NCI-H1105 (cell line): ENCODE data around the gene MLXIP.

Source experiments
- DNase-seq: peaks from one replicate; lab custom pipeline; 2025; lab: John Stamatoyannopoulos, UW

The MLXIP gene

GRCh38 chr12:122187466-122187865, 108.9 kb downstream of the MLXIP start:
- DNase-seq = no peak

DNA sequence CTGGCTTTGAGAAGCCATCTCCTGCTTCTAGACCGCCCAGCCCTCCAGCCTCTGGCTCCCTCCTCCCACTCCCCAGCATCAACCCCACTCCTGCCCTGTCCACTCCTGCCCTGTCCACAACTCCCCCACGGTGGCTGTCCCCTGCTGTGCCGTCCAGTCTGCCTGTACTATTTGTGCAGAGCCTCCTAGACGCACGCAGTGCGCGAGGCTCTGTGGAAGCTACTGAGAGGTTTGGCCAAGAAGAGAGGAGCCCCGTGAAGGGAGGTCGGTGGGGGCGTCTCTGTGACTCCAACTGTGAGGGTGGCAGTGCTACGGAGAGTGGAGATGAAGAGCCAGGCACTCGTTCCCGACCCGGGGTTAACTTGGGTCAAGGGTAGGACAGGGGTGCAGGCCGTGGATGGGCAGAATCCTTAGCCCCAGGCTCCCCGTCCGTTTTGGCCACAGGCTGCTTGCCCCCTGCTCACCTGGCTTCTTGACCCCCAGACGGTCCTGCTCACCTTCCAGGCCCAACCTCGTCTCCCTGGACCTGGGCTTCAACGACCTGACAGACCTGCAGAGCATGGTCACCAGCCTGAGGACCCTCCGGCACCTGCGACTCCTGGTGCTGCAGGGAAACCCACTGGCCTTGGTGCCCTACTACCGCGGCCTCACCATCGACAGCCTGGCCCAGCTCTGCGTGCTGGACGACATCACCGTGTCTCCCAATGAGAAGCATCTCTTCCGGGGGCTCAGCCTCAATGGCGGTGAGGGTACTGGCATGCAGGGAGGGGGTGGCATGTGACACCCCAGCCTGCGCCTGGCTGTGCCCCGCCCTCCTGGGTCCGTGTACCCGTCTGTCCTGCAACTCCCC, 111.3 kb downstream of the MLXIP start:
- DNase-seq = no peak

GRCh38 chr12:122190842-122191668, 112.5 kb downstream of the MLXIP start:
- DNase-seq = no peak

GRCh38 chr12:122192441-122192840, 113.9 kb downstream of the MLXIP start:
- DNase-seq = no peak

DNA sequence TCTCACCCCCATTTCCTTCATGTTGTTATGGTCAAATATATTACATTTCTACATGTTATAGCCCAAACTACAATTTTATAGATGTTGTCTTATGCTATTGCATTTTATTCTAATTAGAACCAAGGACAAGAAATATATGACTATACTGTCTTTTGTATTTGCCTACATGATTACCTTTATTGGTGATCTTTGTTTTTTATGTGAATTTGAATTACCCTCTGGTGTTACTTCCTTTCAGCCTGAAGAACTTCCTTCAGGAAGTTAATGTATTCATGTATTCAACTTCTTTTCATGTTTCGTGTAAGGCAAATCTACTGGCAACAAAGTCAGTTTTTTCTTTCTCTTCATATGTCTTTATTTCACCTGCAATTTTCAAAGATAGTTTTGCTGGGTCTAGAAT, 116.2 kb downstream of the MLXIP start:
- DNase-seq = no peak

DNA sequence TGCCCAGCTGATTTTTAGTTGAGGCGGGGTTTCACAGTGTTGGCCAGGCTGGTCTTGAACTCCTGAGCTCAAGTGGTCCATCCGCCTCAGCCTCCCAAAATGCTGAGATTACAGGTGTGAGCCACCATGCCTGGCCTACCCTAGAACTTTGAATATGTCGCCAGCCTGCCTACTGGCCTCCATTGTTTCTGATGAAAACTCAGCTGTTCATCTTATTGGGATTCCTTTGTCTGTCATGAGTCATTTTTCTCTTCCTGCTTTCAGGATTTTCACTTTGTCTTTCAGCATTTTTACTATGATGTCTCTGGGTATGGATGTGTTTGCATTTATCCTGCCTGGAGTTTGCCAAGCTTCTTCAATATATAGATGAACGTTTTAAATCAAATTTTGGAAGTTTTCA, 116.8 kb downstream of the MLXIP start:
- no peak for DNase-seq
